Activated T-helper 1 cell treated with anti-CD3 and anti-CD28 coated beads, Interleukin-12 subunit alpha, Interleukin-12 subunit beta, Interleukin-2, Interleukin-4 antibody, amounts not matched to agents 30 ng/mL and 10 ng/mL and 1 ng/mL, durations not matched to agents 14 hours and 24 hours and 36 hours (primary cell): ENCODE results near the gene CDC45. TPM values are rescaled to one million over a fixed set of nuclear protein-coding genes. Genes with fewer than 3 reads are reported as not detected.

Experiments
- DNase-seq: peaks from one replicate; pipeline ENCODE4 v3.0.0; 2021; ENCODE audit warnings: low spot score
- H3K27ac Mint-ChIP-seq: one replicate; pipeline ENCODE4 v1.8.0; 2021; ENCODE audit warnings: mild to moderate bottlenecking, mixed read lengths
- H3K27me3 Mint-ChIP-seq: one replicate; pipeline ENCODE4 v1.8.0; 2022; ENCODE audit warnings: mild to moderate bottlenecking, moderate library complexity, mixed read lengths; ENCODE audit not compliant: insufficient read depth
- H3K36me3 Mint-ChIP-seq: one replicate; pipeline ENCODE4 v1.8.0; 2021; ENCODE audit warnings: low read depth, mixed read lengths
- H3K4me1 Mint-ChIP-seq: one replicate; pipeline ENCODE4 v1.8.0; 2021; ENCODE audit warnings: low read depth, mixed read lengths
- H3K4me3 Mint-ChIP-seq: one replicate; pipeline ENCODE4 v1.8.0; 2021; ENCODE audit warnings: mild to moderate bottlenecking, moderate library complexity, mixed read lengths
- H3K9me3 Mint-ChIP-seq: one replicate; pipeline ENCODE4 v1.8.0; 2021; ENCODE audit warnings: mixed read lengths
- intact Hi-C: fragments of 100-400 bp; cut with micrococcal nuclease; formaldehyde crosslinking; loops from one replicate; pipeline ENCODE4 v1.15.1; 2024
- total RNA-seq: library from RNA; stranded (reverse); gene quantifications from 2 replicates; pipeline ENCODE4 v1.2.3, GENCODE V29; 2022

Gene CDC45
- total RNA-seq, 1 donor from 2014 or later: 104 TPM

GRCh38 chr22:19497245-19497644, 17.5 kb downstream of the CDC45 start:
- Mint-ChIP-seq H3K27ac (no peak overlapping the region), H3K9me3 (no peaks in the 10 kb centered on the region), H3K36me3 (peaks cover 18% of the 10 kb centered on the region), H3K27me3 (no peaks in the 10 kb centered on the region), H3K4me3 (no peak overlapping the region), H3K4me1 (peaks cover 4% of the 10 kb centered on the region)
- intact Hi-C loops: no loop called here
- no peak for DNase-seq

- Mint-ChIP-seq H3K4me1 (no peaks in the 10 kb centered on the region), H3K9me3 (no peaks in the 10 kb centered on the region), H3K27me3 (no peaks in the 10 kb centered on the region), H3K4me3 (no peak overlapping the region), H3K36me3 (peaks cover 14% of the 10 kb centered on the region), H3K27ac (no peak overlapping the region)
- intact Hi-C loops: no loop called here
- DNase-seq: no peak
Measured at GRCh38 chr22:19498154-19498865, 18.6 kb downstream of the CDC45 start.

GRCh38 chr22:19498866-19499190, 19.1 kb downstream of the CDC45 start:
- Mint-ChIP-seq H3K27ac (no peak overlapping the region), H3K4me1 (no peaks in the 10 kb centered on the region), H3K9me3 (no peaks in the 10 kb centered on the region), H3K4me3 (no peak overlapping the region), H3K27me3 (no peaks in the 10 kb centered on the region), H3K36me3 (peaks cover 15% of the 10 kb centered on the region)
- DNase-seq: no peak
- intact Hi-C loops: no loop called here

- H3K9me3 Mint-ChIP-seq: no peaks in the 10 kb centered on the region
- no peak overlapping the region for H3K27ac Mint-ChIP-seq
- H3K4me1 Mint-ChIP-seq: peaks cover under 1% of the 10 kb centered on the region
- H3K4me3 Mint-ChIP-seq: no peak overlapping the region
- DNase-seq: no peak
- H3K36me3 Mint-ChIP-seq: peaks cover 16% of the 10 kb centered on the region
- no peaks in the 10 kb centered on the region for H3K27me3 Mint-ChIP-seq
- intact Hi-C loops: no loop called here
Measured at GRCh38 chr22:19499236-19499879, 19.6 kb downstream of the CDC45 start.

GRCh38 chr22:19499880-19500242, 20.1 kb downstream of the CDC45 start:
- H3K27ac Mint-ChIP-seq: no peak overlapping the region
- no peak for DNase-seq
- peaks cover 5% of the 10 kb centered on the region for H3K4me1 Mint-ChIP-seq
- H3K27me3 Mint-ChIP-seq: no peaks in the 10 kb centered on the region
- no peaks in the 10 kb centered on the region for H3K9me3 Mint-ChIP-seq
- peaks cover 17% of the 10 kb centered on the region for H3K36me3 Mint-ChIP-seq
- H3K4me3 Mint-ChIP-seq: no peak overlapping the region
- intact Hi-C loops: no loop called here

GRCh38 chr22:19501897-19502447, 22.3 kb downstream of the CDC45 start:
- Mint-ChIP-seq H3K9me3 (no peaks in the 10 kb centered on the region), H3K27me3 (no peaks in the 10 kb centered on the region), H3K4me1 (peaks cover 20% of the 10 kb centered on the region), H3K27ac (no peak overlapping the region), H3K4me3 (no peak overlapping the region), H3K36me3 (peaks cover 24% of the 10 kb centered on the region)
- no peak for DNase-seq
- intact Hi-C loops: no loop called here

GRCh38 chr22:19503367-19503766, 23.6 kb downstream of the CDC45 start:
- no peaks in the 10 kb centered on the region for H3K9me3 Mint-ChIP-seq
- peaks cover 21% of the 10 kb centered on the region for H3K36me3 Mint-ChIP-seq
- no peak for DNase-seq
- H3K4me3 Mint-ChIP-seq: no peak overlapping the region
- H3K27me3 Mint-ChIP-seq: no peaks in the 10 kb centered on the region
- H3K27ac Mint-ChIP-seq: no peak overlapping the region
- peaks cover 20% of the 10 kb centered on the region for H3K4me1 Mint-ChIP-seq
- intact Hi-C loops: no loop called here

GRCh38 chr22:19503869-19504268, 24.1 kb downstream of the CDC45 start:
- Mint-ChIP-seq H3K27me3 (no peaks in the 10 kb centered on the region), H3K4me1 (peaks cover 20% of the 10 kb centered on the region), H3K9me3 (no peaks in the 10 kb centered on the region), H3K4me3 (no peak overlapping the region), H3K36me3 (peaks cover 23% of the 10 kb centered on the region), H3K27ac (no peak overlapping the region)
- no peak for DNase-seq
- intact Hi-C loops: no loop called here

- peak overlapping the region; percentile 32 for H3K4me3 Mint-ChIP-seq
- peaks cover 20% of the 10 kb centered on the region for H3K4me1 Mint-ChIP-seq
- intact Hi-C loops: no loop called here
- no peaks in the 10 kb centered on the region for H3K27me3 Mint-ChIP-seq
- H3K9me3 Mint-ChIP-seq: no peaks in the 10 kb centered on the region
- DNase-seq: no peak
- peaks cover 24% of the 10 kb centered on the region for H3K36me3 Mint-ChIP-seq
- H3K27ac Mint-ChIP-seq: peak overlapping the region; percentile 64
Measured at GRCh38 chr22:19504900-19505734, 25.4 kb downstream of the CDC45 start.

GRCh38 chr22:19505735-19506126, 26.0 kb downstream of the CDC45 start:
- intact Hi-C loops: no loop called here
- Mint-ChIP-seq H3K27me3 (no peaks in the 10 kb centered on the region), H3K36me3 (peaks cover 22% of the 10 kb centered on the region), H3K27ac (peak overlapping the region; percentile 64), H3K9me3 (no peaks in the 10 kb centered on the region), H3K4me1 (peaks cover 20% of the 10 kb centered on the region), H3K4me3 (peak overlapping the region; percentile 32)
- DNase-seq: no peak

GRCh38 chr22:19506212-19506611, 26.5 kb downstream of the CDC45 start:
- peaks cover 24% of the 10 kb centered on the region for H3K36me3 Mint-ChIP-seq

GRCh38 chr22:19507534-19507861, 27.8 kb downstream of the CDC45 start:
- intact Hi-C loops: no loop called here
- Mint-ChIP-seq H3K36me3 (peaks cover 28% of the 10 kb centered on the region), H3K27ac (no peak overlapping the region), H3K4me3 (no peak overlapping the region), H3K4me1 (peaks cover 20% of the 10 kb centered on the region), H3K9me3 (no peaks in the 10 kb centered on the region), H3K27me3 (no peaks in the 10 kb centered on the region)
- no peak for DNase-seq

More at GRCh38 chr22:19506212-19506611, 26.5 kb downstream of the CDC45 start:
- H3K4me3 Mint-ChIP-seq: no peak overlapping the region
- intact Hi-C loops: no loop called here
- no peaks in the 10 kb centered on the region for H3K27me3 Mint-ChIP-seq
- H3K4me1 Mint-ChIP-seq: peaks cover 20% of the 10 kb centered on the region
- no peak overlapping the region for H3K27ac Mint-ChIP-seq
- H3K9me3 Mint-ChIP-seq: no peaks in the 10 kb centered on the region
- no peak for DNase-seq
